SK-N-SH treated with all-trans-retinoic acid at 6 μM for 48 hours (cell line): ENCODE measurements around the gene FAM209A.

Source experiments
- ATAC-seq: fragments of 200-7000 bp; cut with Tn5 transposase; 3 replicates; pipeline ENCODE4 v1.9.1; 2020; ENCODE audit warnings: mild to moderate bottlenecking, moderate library complexity
- ARNTL ChIP-seq: fragments of 450-650 bp; formaldehyde crosslinking; IDR thresholded peaks from 2 replicates; pipeline ENCODE4 v1.5.0; 2020; ENCODE audit warnings: low read depth, mild to moderate bottlenecking, moderate library complexity, borderline replicate concordance
- BACH2 ChIP-seq: fragments of 250-450 bp; sonication (Bioruptor Pico); IDR thresholded peaks from 2 replicates; pipeline ENCODE4 v1.9.0; 2021; ENCODE audit warnings: mild to moderate bottlenecking, borderline replicate concordance
- CREB5 ChIP-seq: fragments of 250-450 bp; sonication (Bioruptor Pico); IDR thresholded peaks from 2 replicates; pipeline ENCODE4 v1.5.1; 2020; ENCODE audit warnings: low read depth, mild to moderate bottlenecking, moderate library complexity
- CSDC2 ChIP-seq: fragments of 250-450 bp; sonication (Bioruptor Pico); IDR thresholded peaks from 2 replicates; pipeline ENCODE4 v1.5.0; 2020; ENCODE audit warnings: mild to moderate bottlenecking, moderate library complexity
- OSR1 ChIP-seq: fragments of 250-450 bp; sonication (Bioruptor Pico); IDR thresholded peaks from 2 replicates; pipeline ENCODE4 v1.8.0; 2022; ENCODE audit warnings: moderate library complexity, mild to moderate bottlenecking, inconsistent platforms
- PATZ1 ChIP-seq: fragments of 250-450 bp; sonication (Bioruptor Pico); IDR thresholded peaks from 2 replicates; pipeline ENCODE4 v1.8.0; 2020; ENCODE audit warnings: mild to moderate bottlenecking, moderate library complexity, borderline replicate concordance
- POU6F1 ChIP-seq: fragments of 250-450 bp; sonication (Bioruptor Pico); IDR thresholded peaks from 2 replicates; pipeline ENCODE4 v1.8.0; 2021; ENCODE audit warnings: low read depth, mild to moderate bottlenecking, moderate library complexity, borderline replicate concordance
- RARB ChIP-seq: fragments of 250-450 bp; sonication (Bioruptor Pico); IDR thresholded peaks from 2 replicates; pipeline ENCODE4 v1.8.0; 2021; ENCODE audit warnings: mild to moderate bottlenecking, moderate library complexity
- SNAI2 ChIP-seq: fragments of 250-450 bp; sonication (Bioruptor Pico); IDR thresholded peaks from 2 replicates; pipeline ENCODE4 v1.5.0; 2020; ENCODE audit warnings: mild to moderate bottlenecking, moderate library complexity
- TCF4 ChIP-seq: fragments of 250-450 bp; sonication (Bioruptor Pico); IDR thresholded peaks from 2 replicates; pipeline ENCODE4 v1.8.0; 2021; ENCODE audit warnings: mild to moderate bottlenecking, moderate library complexity, borderline replicate concordance
- TSHZ2 ChIP-seq: fragments of 250-450 bp; sonication (Bioruptor Pico); IDR thresholded peaks from 2 replicates; pipeline ENCODE4 v1.5.0; 2020; ENCODE audit warnings: mild to moderate bottlenecking, moderate library complexity
- ZC3H10 ChIP-seq: fragments of 250-450 bp; sonication (Bioruptor Pico); IDR thresholded peaks from 2 replicates; pipeline ENCODE4 v1.5.1; 2021; ENCODE audit warnings: mild to moderate bottlenecking, moderate library complexity
- ZFP3 ChIP-seq: fragments of 250-450 bp; sonication (Bioruptor Pico); IDR thresholded peaks from 2 replicates; pipeline ENCODE4 v1.5.0; 2020; ENCODE audit warnings: mild to moderate bottlenecking, moderate library complexity
- ZFP30 ChIP-seq: fragments of 450-650 bp; formaldehyde crosslinking; IDR thresholded peaks from 2 replicates; pipeline ENCODE4 v1.5.0; 2022; ENCODE audit warnings: mild to moderate bottlenecking, moderate library complexity
- ZNF565 ChIP-seq: fragments of 450-650 bp; formaldehyde crosslinking; conservative IDR thresholded peaks from 2 replicates; pipeline ENCODE4 v1.5.0; 2020; ENCODE audit warnings: low read depth, mild to moderate bottlenecking, moderate library complexity

FAM209A gene

GRCh38 chr20:56504373-56505005 is 20.1 kb upstream of the FAM209A start (continued):
- TF ChIP-seq POU6F1 (no peak), ZNF565 (no peak), CREB5 (CRISPR knock-in tag) (no peak)

GRCh38 chr20:56506103-56506502 is 18.4 kb upstream of the FAM209A start:
- ATAC-seq = no peak
- TF ChIP-seq BACH2 (no peak), ZFP3 (CRISPR knock-in tag) (no peak), CREB5 (CRISPR knock-in tag) (no peak), ZC3H10 (no peak), SNAI2 (CRISPR knock-in tag) (no peak), OSR1 (CRISPR knock-in tag) (no peak)

- TF ChIP-seq BACH2 = no peak
- no peak for TF ChIP-seq POU6F1
- no peak for TF ChIP-seq ZFP30 (CRISPR knock-in tag)
- TF ChIP-seq TCF4 (CRISPR knock-in tag) = no peak
- no peak for TF ChIP-seq RARB
- TF ChIP-seq SNAI2 (CRISPR knock-in tag) = no peak
- no peak for TF ChIP-seq OSR1 (CRISPR knock-in tag)
- no peak for TF ChIP-seq ZC3H10
- no peak for TF ChIP-seq ARNTL (CRISPR knock-in tag)
- no peak for TF ChIP-seq TSHZ2 (CRISPR knock-in tag)
- TF ChIP-seq PATZ1 (CRISPR knock-in tag) = no peak
- TF ChIP-seq CSDC2 (CRISPR knock-in tag) = no peak
Observed at GRCh38 chr20:56511926-56512325, 12.6 kb upstream of the FAM209A start.

More at GRCh38 chr20:56511926-56512325, 12.6 kb upstream of the FAM209A start:
- ATAC-seq = no peak
